Ureter (tissue), 1 donor: Measurements from ENCODE around the gene HS3ST3B1. TPM values are rescaled to one million over a fixed set of nuclear protein-coding genes. Genes with fewer than 3 reads are reported as not detected.
A peak's percentile ranks its signal among the peaks of the same experiment; 100 is the strongest.

Experiments used
- DNase-seq: peaks from one replicate; pipeline ENCODE4 v3.0.0-alpha.2; 2020; ENCODE audit warnings: low spot score
- total RNA-seq: library from RNA; stranded (reverse); gene quantifications from one replicate; pipeline ENCODE4 v1.2.4, GENCODE V29; 2023
- donor health status: DM: yes; HTN: yes; CAD: no.

Gene HS3ST3B1
- total RNA-seq, 1 donor from 2014 or later, result 1.8 TPM

DNA sequence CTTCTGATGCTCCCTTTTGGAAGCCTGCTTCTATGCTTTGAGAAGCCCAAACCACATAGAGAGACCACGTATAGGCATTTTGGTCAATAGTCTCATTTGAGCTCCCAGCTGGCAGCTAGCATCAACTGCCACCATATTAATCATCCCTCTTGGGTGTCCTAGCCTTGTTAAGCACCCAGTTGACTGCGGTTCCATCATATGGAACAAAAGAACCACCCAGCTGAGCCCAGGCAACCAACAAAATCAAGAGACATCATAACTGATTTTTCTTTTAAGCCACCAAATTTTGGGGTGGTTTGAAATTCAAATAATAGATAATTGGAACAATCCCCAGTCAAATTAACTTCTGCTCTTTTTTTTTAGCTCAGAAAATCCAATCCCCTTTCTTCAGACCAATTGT lies 53.9 kb downstream of the HS3ST3B1 start:
- no peak for DNase-seq

DNA sequence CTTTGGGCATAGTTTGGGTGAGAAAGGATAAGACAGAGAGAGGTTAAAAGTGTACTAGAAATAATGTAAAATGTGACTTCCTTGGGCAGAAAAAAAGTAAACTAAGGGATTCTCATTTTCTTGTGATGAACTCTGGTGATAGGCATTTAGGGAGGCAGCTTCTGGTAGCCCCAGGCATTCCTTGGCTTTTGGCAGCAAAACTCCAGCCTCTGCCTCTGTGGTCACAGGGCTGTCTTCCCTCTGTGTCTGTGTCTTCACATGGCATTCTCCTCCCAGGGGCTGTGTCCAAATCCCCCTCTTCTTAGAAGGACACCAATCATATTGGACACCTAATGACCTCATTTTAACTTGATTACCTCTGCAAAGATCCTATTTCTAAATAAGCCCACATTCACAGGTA lies 54.7 kb downstream of the HS3ST3B1 start:
- peak; percentile 7 for DNase-seq

DNA sequence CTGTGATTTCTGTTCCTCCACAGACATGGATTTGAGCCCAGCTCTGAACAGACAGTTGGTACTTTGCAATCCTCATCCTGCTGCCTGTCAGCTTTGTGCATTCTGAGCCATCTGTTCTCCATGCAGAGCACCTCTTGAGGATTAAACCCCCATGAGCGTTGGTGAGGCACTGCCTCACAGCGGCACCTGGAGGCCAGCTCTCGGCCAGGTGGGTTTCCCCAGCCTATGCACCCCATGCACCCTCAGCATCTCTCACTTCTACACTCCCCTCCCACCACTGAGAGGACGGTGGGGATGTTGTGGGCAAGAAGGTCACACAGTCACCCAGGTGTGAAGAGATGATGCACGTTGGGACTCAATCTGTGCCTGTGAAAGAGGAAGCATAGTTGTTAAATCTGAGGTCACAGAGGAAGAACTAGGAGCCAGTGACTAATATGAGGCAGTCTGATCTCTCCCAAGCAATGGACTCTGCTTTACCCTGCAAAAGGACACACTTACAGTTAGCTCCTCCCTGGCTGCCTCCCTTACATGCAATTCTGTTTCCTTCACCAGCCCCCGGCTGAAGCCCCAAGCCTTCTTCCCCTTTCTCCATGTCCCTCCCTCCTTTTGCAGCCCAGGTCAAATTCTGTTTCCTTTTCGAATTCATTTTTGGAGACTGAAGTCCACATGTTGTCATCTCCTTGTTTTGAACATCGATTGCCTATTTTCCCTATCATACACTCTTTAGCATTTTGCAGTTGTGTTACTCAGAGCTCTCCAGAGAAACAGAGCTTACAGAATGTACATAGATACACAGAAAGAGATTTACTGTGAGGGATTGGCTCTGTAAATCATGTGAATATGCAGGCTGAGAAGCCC lies 58.5 kb downstream of the HS3ST3B1 start:
- DNase-seq, result peak; percentile 41

DNA sequence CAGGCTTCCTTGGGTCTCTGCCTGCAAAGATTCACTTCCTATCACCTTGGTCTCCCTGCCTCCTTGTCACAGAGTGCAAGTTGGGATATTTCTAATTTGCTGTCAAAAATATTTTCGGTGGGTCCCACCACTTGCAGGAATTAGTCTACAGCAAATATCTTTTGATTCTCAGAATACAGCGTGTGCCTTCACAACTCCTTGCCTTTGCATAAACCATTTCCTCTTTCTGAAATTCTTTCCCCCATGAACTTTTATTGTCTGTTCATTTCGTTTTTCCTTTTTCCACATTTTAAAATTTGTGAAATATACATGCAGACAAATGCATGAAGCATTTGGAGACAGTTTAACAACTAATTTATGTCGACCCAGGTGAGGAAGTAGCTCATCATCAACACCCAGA lies 60.0 kb downstream of the HS3ST3B1 start:
- no peak for DNase-seq

DNA sequence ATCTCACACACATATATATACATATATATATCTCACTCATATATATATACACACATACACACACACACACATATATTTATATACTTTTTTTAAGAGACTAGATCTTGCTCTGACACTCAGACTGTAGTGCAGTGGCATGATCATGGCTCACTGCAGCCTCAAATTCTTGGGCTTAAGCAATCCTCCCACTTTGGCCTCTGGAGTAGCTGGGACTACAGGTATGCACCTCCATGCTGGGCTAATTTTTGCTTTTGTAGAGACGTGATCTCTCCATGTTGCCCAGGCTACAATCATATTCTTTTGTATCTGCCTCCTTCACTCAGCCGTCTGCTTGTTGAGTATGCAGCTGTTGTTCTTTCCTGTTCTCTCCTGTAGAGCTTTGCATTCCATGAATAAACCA lies 60.6 kb downstream of the HS3ST3B1 start:
- DNase-seq, result no peak

DNA sequence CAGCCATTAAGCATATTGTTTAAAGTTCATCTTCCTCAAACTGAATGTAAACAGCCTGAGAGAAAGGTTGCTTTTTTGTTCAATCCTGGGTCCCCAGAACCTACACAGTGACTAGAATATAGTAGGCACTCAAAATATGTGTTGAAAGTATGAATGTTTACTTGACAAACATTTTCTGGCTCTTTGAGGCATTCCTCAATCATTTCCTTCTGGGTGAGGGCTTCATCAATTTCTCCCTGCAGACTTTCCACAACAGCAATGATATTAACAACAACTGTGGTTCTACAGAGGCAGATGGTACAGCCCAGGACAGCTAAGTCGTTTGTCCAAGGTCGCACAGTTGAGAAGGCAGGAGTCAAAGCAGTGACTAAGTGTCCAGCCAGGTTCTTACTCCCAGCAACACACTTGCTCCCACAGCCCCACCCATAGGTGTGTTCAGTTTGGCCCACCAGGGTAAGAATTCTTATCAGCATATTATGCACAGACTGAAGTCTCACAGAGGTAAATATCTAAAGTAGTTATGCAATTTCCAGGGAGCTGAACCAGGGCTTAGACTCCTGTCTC lies 61.1 kb downstream of the HS3ST3B1 start:
- DNase-seq, result peak; percentile 39

DNA sequence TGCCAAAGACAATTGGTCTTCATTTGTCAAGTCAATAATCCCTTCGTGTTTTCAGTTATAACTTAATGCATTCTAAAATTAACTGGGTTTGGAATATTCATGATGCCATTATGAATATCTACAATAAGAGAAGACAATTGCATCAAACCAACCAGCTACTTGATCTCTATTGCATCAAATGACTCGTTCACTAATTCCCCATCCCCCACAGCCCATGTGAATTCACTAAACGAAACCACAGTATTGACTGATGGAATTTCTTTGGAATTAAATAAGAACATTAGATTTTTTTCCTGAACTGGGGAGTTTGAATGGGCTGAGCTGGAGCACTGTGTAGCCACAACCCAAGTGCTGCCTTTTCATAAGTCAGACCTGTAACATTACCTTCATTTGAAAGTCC lies 65.3 kb downstream of the HS3ST3B1 start:
- DNase-seq, result no peak

DNA sequence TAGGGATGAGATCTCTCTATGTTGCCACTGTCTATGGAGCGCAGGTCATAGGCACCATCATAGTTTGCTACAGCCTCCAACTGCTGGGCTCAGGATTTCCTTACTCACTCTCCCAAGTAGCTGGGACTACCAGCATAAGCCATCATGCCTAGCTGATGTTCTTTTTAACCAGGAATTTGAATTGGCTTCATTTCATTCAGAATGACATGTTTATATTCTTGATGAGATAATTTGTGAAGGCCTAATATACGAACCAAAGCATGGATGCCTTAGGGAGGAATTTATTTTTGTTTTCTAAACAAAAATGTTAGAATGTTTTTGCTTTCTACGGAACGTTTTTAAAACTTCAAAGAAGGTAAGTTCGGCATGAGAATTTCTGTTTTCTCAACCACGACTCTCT lies 71.6 kb downstream of the HS3ST3B1 start:
- DNase-seq, result no peak

DNA sequence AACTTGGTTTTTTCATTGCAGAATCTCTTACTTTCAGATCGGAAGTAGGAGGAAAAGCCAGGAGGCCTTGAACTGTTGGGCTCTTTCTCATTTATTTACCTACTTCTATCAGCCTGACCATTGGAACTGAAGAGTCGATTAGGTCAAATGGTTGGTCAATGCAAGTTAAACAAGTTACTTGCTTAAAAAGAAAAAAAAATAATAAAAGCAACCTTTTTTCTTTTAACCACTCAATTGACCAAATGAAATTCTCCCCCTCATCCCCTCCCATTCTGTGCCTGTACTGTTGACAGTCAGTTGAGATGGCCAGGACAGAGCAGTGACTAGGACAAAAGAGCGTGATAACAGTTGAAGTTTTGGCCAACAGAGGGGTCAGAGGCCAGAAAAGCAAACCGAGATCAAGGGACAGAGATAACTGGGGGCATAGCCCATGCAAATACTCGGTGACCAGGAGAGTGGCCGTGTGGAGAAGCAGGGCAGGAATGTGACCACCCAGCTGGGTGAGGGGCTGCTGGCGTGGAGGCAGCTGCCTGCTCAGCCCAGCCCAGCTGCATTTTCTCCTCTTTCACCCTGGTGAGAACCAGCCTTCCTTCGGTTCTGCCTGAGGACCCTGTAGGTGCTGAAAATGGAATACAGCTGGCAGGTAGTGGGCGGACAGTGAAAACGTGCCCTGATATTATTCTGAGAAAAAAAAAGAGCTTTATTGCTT lies 72.2 kb downstream of the HS3ST3B1 start:
- DNase-seq, result no peak

DNA sequence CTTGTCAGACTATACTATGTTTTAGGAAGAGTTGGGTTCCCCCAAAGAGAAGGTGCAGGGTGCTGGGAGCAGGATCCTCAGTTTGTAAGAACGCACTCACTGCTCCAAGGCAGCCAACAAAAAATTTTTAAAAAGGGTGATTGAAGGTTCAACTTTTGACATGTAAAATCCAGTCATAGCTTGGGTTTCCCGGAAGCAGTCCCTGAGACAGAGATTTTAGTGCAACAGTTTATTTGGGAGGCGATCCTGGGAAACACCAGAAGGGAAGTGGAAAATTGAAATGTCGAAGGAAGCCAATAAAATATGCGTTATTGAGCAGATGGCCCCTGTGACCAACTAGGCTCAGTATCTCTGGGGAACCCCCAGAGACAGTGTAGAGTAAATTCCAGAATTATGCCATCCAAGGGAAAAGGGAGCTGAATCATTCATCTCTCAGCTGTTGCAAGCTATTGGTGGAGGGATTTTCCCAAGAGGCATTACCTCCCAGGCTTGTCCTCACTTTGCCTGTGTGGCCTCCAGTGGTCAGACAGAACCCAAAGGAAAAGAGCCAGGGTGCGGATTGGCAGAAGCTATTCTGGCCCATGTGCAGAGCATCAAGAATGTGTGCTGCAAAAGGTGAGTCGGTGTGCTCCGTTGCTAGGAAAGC lies 72.9 kb downstream of the HS3ST3B1 start:
- DNase-seq, result no peak

DNA sequence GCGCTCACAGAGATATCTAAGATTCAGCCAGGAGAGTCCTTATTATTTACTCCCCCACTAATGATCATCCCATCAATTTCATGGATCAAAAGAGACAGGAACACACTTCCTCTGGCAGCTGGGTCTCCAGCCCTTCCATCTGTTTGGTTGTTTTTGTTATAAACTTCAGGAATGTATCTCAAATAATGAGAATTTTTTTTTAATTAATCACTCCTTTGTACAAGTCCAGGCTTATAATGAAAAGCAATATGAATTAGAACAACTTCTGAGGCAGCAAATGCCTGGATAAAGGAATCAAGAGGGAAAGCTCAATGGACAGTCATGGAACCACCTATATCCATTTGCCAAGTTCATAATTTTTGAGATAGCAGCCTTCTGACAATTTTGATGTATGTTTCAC lies 73.4 kb downstream of the HS3ST3B1 start:
- DNase-seq, result no peak

DNA sequence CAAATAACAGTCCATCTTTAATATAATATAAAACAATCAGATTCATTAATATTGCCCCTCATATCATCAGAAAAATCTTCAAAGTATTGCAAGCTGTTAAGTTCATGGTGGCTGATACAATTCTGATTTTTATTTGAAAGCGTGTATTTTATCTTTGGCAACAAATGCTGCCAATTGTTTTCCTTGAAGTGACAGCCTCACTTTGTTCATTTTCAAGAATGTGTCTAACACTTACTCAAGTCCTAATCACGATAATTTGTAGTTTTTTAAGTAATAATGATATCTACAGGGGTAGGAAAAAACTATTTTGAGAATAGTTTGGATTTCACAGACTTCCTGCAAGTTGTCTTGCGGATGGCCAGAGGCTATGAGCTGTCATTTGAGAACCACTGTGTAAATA lies 75.8 kb downstream of the HS3ST3B1 start:
- no peak for DNase-seq

DNA sequence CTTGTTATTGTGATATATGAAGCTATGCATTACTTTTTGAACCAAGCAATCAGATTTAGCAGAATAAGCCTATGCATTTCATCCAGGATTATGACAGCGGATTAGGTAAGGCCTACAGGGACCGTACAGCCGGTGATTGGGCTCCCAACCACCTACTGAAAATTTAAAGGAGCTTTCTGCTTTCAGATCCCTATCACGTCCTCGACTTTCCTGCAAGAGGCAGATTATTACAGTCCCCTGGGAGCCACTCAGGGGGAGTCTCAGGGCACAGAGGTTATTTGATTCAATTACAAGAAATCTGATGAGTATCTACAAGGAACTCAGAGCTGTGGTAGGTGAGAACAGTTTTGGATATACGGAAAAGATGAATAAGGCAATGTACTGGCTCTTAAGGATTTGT lies 80.7 kb downstream of the HS3ST3B1 start:
- DNase-seq, result no peak

DNA sequence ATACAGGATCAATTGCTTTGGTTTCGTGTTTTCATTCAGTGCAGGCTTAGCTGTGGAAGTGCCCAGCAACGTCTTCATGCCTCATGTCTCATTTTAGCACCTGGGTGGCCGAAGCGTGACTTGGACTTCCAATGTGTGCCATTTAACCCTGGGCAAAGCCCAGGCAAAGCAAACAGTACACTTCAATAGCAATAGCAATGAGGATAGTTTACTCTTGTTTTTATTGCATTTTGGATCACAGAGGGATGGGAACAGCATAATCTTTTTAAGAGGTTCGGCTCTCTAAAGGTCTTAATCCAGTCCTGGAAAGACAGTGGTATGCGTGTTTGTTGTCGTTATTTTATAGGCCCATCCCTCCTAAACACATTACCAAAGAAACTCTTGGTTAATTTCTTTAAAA lies 86.2 kb downstream of the HS3ST3B1 start:
- DNase-seq, result no peak

DNA sequence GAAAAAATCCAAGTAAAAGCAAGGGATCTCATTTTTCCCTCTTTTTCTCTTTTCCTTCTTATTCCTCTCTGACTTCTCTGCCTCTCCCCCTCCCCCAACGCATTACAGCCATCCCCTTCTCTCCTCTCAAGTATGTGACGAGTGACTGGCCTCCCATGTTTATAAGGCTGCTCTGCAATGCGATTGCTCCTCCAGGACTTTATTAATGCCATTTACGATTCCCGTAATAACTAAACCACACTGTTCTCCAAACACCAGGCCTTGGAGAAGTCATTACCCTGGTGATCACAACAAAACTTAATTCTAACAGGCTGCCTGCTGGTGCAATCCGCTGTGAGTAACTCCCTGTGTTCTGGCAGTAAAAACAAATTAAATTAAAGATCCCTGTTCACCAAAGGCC lies 88.8 kb downstream of the HS3ST3B1 start:
- no peak for DNase-seq

DNA sequence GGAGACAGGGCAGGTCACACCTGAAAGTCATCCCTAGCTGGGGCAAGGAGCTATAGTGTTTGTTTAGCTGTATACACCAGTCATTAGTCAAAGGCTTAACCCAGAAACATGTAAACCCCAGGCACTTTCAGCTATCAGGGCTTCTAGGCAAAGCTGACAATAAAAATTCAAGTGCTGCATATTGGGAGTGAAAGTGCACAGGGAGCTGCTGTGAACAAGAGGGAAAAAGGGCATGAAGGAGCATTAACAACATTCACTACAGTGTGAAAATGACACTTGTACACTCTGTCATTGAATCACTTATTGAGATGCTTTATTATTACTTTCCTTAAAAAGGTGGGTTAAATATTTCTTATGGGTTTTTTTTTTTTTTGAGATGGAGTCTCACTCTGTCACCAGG lies 92.8 kb downstream of the HS3ST3B1 start:
- no peak for DNase-seq

DNA sequence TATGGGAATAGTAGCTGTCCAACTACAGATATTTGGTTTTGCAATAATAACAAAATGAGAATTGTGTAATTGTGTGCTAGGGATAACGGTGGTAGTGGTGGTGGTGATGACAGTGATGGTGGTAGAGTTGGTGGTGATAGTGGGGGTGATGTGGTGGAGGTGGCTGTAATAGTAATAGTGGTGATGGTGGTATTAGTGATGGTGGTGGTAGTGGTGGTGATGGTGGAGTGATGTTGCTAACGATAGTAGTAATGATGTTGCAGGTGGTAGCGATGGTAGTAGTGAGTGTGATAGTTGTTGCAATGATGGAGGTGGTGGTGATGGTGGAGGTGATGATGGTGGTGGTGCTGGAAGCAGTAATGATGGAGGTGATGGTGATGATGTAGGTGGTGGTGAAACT lies 94.4 kb downstream of the HS3ST3B1 start:
- DNase-seq, result no peak

DNA sequence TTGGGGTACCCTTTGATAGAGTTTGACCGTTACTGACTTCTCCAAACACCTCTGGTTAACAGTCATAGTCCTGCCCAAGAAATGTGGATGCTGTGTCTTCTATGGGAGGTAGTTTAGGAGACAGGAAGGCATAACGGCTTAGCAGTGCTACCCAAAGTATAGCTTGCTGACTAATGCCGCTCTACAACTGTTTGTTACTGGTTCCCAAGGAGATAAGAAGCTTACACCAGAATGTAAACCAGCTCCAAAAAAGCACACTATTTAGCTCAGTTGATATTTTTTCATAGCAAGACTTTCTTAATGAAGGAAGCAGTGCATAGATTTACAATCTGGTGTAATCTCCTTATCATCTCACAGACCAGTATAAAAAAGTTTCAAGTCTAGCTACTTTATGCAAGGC lies 95.7 kb downstream of the HS3ST3B1 start:
- DNase-seq, result no peak

DNA sequence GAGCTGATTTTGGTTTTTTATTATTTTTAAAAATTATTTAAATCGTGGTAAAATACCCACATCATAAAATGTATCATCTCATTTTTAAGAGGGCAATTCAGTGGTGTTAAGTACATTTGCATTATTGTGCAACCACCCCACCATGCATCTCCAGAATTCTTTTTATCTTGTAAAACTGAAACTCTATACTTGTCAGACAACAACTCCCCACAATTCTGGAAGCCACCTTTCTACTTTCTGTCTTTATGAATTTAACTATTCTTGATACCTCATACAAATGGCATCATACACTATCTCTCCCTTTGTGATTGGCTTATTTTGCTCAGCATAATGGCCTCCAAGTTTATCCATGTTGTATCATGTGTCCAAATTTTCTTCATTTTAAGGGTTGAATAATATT lies 97.9 kb downstream of the HS3ST3B1 start:
- no peak for DNase-seq
